ENCODE results near the gene PDZD8.

PDZD8 gene

GRCh38 chr10:117266400-117266799 lies 108.8 kb downstream of the PDZD8 start:
- Histone ChIP-seq H3K4ac (ENCODE audit: low read depth, low read length) (no peak overlapping the region), H2BK120ac (ENCODE audit: insufficient read depth, low read length, poor library complexity) (no peak overlapping the region), H4K8ac (ENCODE audit: low read depth, low read length) (no peak overlapping the region), H2BK5ac (ENCODE audit: low read depth, low read length, poor library complexity) (no peak overlapping the region), H3K14ac (ENCODE audit: low read length) (no peak overlapping the region), H3K9ac (ENCODE audit: low read length) (no peak overlapping the region), H3K27ac (ENCODE audit: low read depth, low read length) (no peak overlapping the region), H3K4me3 (ENCODE audit: low read depth, low read length) (no peak overlapping the region), H3K27me3 (ENCODE audit: insufficient read depth, low read length) (no peaks in the 10 kb centered on the region), H4K91ac (ENCODE audit: low read depth, low read length) (no peak overlapping the region), H4K12ac (ENCODE audit: low read depth, low read length) (no peak overlapping the region), H3K79me1 (ENCODE audit: low read length) (no peaks in the 10 kb centered on the region), H3K79me2 (ENCODE audit: control insufficient read depth, insufficient read depth, low read length, poor library complexity) (no peaks in the 10 kb centered on the region), H3K9me3 (ENCODE audit: insufficient read depth, low read depth, low read length) (no peaks in the 10 kb centered on the region), H3K4me1 (ENCODE audit: control insufficient read depth in 1 of 2, insufficient read depth in 2 of 2, low read length in 2 of 2) (peaks cover 6% of the 10 kb centered on the region in 2 experiments), H3K4me2 (ENCODE audit: low read length) (no peak overlapping the region), H3K23ac (ENCODE audit: low read length) (no peak overlapping the region), H2BK12ac (ENCODE audit: low read length) (no peak overlapping the region), H3K36me3 (ENCODE audit: control insufficient read depth in 1 of 2, insufficient read depth in 2 of 2, low read length in 2 of 2) (no peaks in the 10 kb centered on the region), H3K18ac (ENCODE audit: low read length) (no peak overlapping the region), H2AK5ac (ENCODE audit: low read length) (no peak overlapping the region), H2AFZ (ENCODE audit: insufficient read depth, low read length, poor library complexity) (no peak overlapping the region)
- DNase-seq = no peak
- WGBS (ENCODE audit: extremely low coverage, insufficient coverage, insufficient read length) = no CpG with 5 or more reads among the region's 9 CpGs

- no peak overlapping the region for H2BK12ac ChIP-seq (ENCODE audit: low read length)
- no peak overlapping the region for H3K14ac ChIP-seq (ENCODE audit: low read length)
- no peak overlapping the region for H2AFZ ChIP-seq (ENCODE audit: insufficient read depth, low read length, poor library complexity)
- no peaks in the 10 kb centered on the region for H3K9me3 ChIP-seq (ENCODE audit: insufficient read depth, low read depth, low read length)
- H3K4me2 ChIP-seq (ENCODE audit: low read length) = no peak overlapping the region
- H2BK5ac ChIP-seq (ENCODE audit: low read depth, low read length, poor library complexity) = no peak overlapping the region
- H3K79me1 ChIP-seq (ENCODE audit: low read length) = no peaks in the 10 kb centered on the region
- H3K4me1 ChIP-seq (ENCODE audit: control insufficient read depth in 1 of 2, insufficient read depth in 2 of 2, low read length in 2 of 2) = peaks cover 6 to 10% of the 10 kb centered on the region in 2 experiments
- no peak overlapping the region for H2AK5ac ChIP-seq (ENCODE audit: low read length)
- H3K27me3 ChIP-seq (ENCODE audit: insufficient read depth, low read length) = no peaks in the 10 kb centered on the region
- no peak for DNase-seq
- no peaks in the 10 kb centered on the region for H3K36me3 ChIP-seq (ENCODE audit: control insufficient read depth in 1 of 2, insufficient read depth in 2 of 2, low read length in 2 of 2)
- no peak overlapping the region for H4K91ac ChIP-seq (ENCODE audit: low read depth, low read length)
- H3K23ac ChIP-seq (ENCODE audit: low read length) = no peak overlapping the region
- no peak overlapping the region for H4K8ac ChIP-seq (ENCODE audit: low read depth, low read length)
- H3K27ac ChIP-seq (ENCODE audit: low read depth, low read length) = no peak overlapping the region
- no peak overlapping the region for H3K18ac ChIP-seq (ENCODE audit: low read length)
- H3K4me3 ChIP-seq (ENCODE audit: low read depth, low read length) = no peak overlapping the region
- H3K9ac ChIP-seq (ENCODE audit: low read length) = no peak overlapping the region
- H2BK120ac ChIP-seq (ENCODE audit: insufficient read depth, low read length, poor library complexity) = no peak overlapping the region
- H4K12ac ChIP-seq (ENCODE audit: low read depth, low read length) = no peak overlapping the region
- no CpG with 5 or more reads among the region's 7 CpGs for WGBS (ENCODE audit: extremely low coverage, insufficient coverage, insufficient read length)
- no peaks in the 10 kb centered on the region for H3K79me2 ChIP-seq (ENCODE audit: control insufficient read depth, insufficient read depth, low read length, poor library complexity)
- H3K4ac ChIP-seq (ENCODE audit: low read depth, low read length) = no peak overlapping the region
These were observed 110.5 kb downstream of the PDZD8 start for GRCh38 chr10:117264782-117265181.

DNA sequence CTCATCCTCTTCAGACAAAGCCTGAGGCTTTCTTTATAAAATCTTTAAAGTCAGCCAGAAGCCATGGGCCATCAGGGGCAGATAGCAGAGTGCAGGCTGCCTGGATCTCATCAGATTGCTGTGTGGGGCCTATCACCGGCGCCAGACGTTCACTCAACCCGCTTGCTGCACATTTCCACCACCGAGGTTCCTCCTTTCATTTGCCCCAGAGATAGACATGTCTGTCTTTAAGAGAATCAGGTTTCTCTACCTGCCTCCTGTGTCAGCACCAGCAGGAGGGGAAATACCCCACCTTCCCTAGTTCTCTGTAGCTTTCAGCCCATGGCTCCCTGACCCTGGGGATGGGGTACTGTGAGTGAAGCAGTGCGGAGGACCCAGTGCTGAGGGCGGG lies 112.3 kb downstream of the PDZD8 start:
- Histone ChIP-seq H3K9ac (ENCODE audit: low read length) (no peak overlapping the region), H3K4me2 (ENCODE audit: low read length) (no peak overlapping the region), H3K4me1 (ENCODE audit: control insufficient read depth in 1 of 2, insufficient read depth in 2 of 2, low read length in 2 of 2) (peaks cover 6 to 10% of the 10 kb centered on the region in 2 experiments), H3K4ac (ENCODE audit: low read depth, low read length) (no peak overlapping the region), H2AK5ac (ENCODE audit: low read length) (no peak overlapping the region), H2AFZ (ENCODE audit: insufficient read depth, low read length, poor library complexity) (no peak overlapping the region), H3K23ac (ENCODE audit: low read length) (no peak overlapping the region), H3K36me3 (ENCODE audit: control insufficient read depth in 1 of 2, insufficient read depth in 2 of 2, low read length in 2 of 2) (no peaks in the 10 kb centered on the region), H4K91ac (ENCODE audit: low read depth, low read length) (no peak overlapping the region), H4K8ac (ENCODE audit: low read depth, low read length) (no peak overlapping the region), H3K79me2 (ENCODE audit: control insufficient read depth, insufficient read depth, low read length, poor library complexity) (no peaks in the 10 kb centered on the region), H2BK12ac (ENCODE audit: low read length) (no peak overlapping the region), H3K9me3 (ENCODE audit: insufficient read depth, low read depth, low read length) (no peaks in the 10 kb centered on the region), H3K18ac (ENCODE audit: low read length) (no peak overlapping the region), H3K27me3 (ENCODE audit: insufficient read depth, low read length) (no peaks in the 10 kb centered on the region), H2BK5ac (ENCODE audit: low read depth, low read length, poor library complexity) (no peak overlapping the region), H3K79me1 (ENCODE audit: low read length) (no peaks in the 10 kb centered on the region), H3K14ac (ENCODE audit: low read length) (no peak overlapping the region), H3K27ac (ENCODE audit: low read depth, low read length) (peak overlapping the region; percentile 24), H4K12ac (ENCODE audit: low read depth, low read length) (no peak overlapping the region), H2BK120ac (ENCODE audit: insufficient read depth, low read length, poor library complexity) (no peak overlapping the region), H3K4me3 (ENCODE audit: low read depth, low read length) (no peak overlapping the region)
- no CpG with 5 or more reads among the region's 7 CpGs for WGBS (ENCODE audit: extremely low coverage, insufficient coverage, insufficient read length)
- DNase-seq = no peak

DNA sequence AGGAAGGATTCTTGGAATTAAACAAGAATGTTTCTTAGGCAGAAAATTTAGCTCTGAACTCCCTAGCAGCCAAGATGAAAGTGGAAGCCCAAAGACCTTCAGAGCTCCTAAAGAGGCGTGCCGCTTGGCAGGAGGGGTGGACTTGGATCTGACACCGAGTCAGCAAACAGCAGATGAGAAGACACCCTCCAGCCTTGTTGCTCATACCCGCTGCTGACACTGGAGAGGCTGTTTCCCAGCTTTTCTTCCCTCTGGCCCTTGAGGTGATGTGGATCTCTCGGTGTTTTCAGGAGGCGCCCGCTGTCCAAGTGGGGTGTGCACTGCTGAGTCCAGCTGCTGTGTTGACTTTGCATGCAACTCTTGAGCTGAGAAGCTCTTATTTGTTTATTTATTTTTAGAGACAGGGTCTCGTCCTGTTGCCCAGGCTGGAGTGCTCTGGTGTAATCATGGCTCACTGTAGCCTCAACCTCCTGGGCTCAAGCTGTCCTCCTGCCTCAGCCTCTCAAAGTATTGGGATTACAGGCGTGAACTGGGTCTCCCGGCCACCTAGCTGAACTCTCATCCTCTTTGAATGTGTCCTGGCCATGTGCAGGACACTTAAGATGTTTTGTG lies 112.8 kb downstream of the PDZD8 start:
- H2AFZ ChIP-seq (ENCODE audit: insufficient read depth, low read length, poor library complexity) = no peak overlapping the region
- no peak overlapping the region for H3K4ac ChIP-seq (ENCODE audit: low read depth, low read length)
- peaks cover 6 to 10% of the 10 kb centered on the region in 2 experiments for H3K4me1 ChIP-seq (ENCODE audit: control insufficient read depth in 1 of 2, insufficient read depth in 2 of 2, low read length in 2 of 2)
- no peak overlapping the region for H3K9ac ChIP-seq (ENCODE audit: low read length)
- no peak overlapping the region for H4K12ac ChIP-seq (ENCODE audit: low read depth, low read length)
- no peak overlapping the region for H4K8ac ChIP-seq (ENCODE audit: low read depth, low read length)
- no peak overlapping the region for H2BK12ac ChIP-seq (ENCODE audit: low read length)
- no peaks in the 10 kb centered on the region for H3K79me1 ChIP-seq (ENCODE audit: low read length)
- H3K4me3 ChIP-seq (ENCODE audit: low read depth, low read length) = no peak overlapping the region
- H3K27me3 ChIP-seq (ENCODE audit: insufficient read depth, low read length) = no peaks in the 10 kb centered on the region
- H3K9me3 ChIP-seq (ENCODE audit: insufficient read depth, low read depth, low read length) = no peaks in the 10 kb centered on the region
- H3K23ac ChIP-seq (ENCODE audit: low read length) = no peak overlapping the region
- no peak overlapping the region for H3K27ac ChIP-seq (ENCODE audit: low read depth, low read length)
- no peak overlapping the region for H4K91ac ChIP-seq (ENCODE audit: low read depth, low read length)
- H2BK120ac ChIP-seq (ENCODE audit: insufficient read depth, low read length, poor library complexity) = no peak overlapping the region
- H3K79me2 ChIP-seq (ENCODE audit: control insufficient read depth, insufficient read depth, low read length, poor library complexity) = no peaks in the 10 kb centered on the region
- H3K36me3 ChIP-seq (ENCODE audit: control insufficient read depth in 1 of 2, insufficient read depth in 2 of 2, low read length in 2 of 2) = no peaks in the 10 kb centered on the region
- DNase-seq = no peak
- no peak overlapping the region for H3K14ac ChIP-seq (ENCODE audit: low read length)
- WGBS (ENCODE audit: extremely low coverage, insufficient coverage, insufficient read length) = no CpG with 5 or more reads among the region's 10 CpGs
- no peak overlapping the region for H3K4me2 ChIP-seq (ENCODE audit: low read length)
- H3K18ac ChIP-seq (ENCODE audit: low read length) = no peak overlapping the region
- H2BK5ac ChIP-seq (ENCODE audit: low read depth, low read length, poor library complexity) = no peak overlapping the region
- H2AK5ac ChIP-seq (ENCODE audit: low read length) = no peak overlapping the region
